SU-DHL-6 (cell line): Measurements from ENCODE around the gene LRRC73.
A peak's percentile ranks its signal among the peaks of the same experiment; 100 is the strongest.

Experiments
- H2AFZ ChIP-seq: fragments of 200-600 bp; sonication (generic); 2 replicates; pipeline ENCODE4 v1.6.1; 2014; ENCODE audit warnings: low read depth, mild to moderate bottlenecking, moderate library complexity, mixed read lengths, antibody characterized with exemption, low read length; ENCODE audit not compliant: severe bottlenecking
- H3F3A ChIP-seq: fragments of 200-600 bp; shearing (Covaris generic); 2 replicates; pipeline ENCODE4 v1.6.0; 2016; ENCODE audit warnings: antibody characterized with exemption, mild to moderate bottlenecking; ENCODE audit not compliant: insufficient read depth
- H3K27ac ChIP-seq: fragments of 200-600 bp; sonication (generic); 2 replicates; pipeline ENCODE4 v1.5.1; 2016; ENCODE audit warnings: low read depth, mild to moderate bottlenecking, low read length, moderate library complexity, mixed read lengths
- H3K27me3 ChIP-seq: fragments of 200-600 bp; sonication (generic), shearing (Covaris generic); 2 replicates; pipeline ENCODE4 v1.6.0; 2014; ENCODE audit warnings: mild to moderate bottlenecking, low read length
- H3K36me3 ChIP-seq: fragments of 200-600 bp; sonication (generic); 2 replicates; pipeline ENCODE4 v1.6.1; 2014; ENCODE audit warnings: mild to moderate bottlenecking, low read length, mixed read lengths
- H3K4me2 ChIP-seq: fragments of 300-600, 200-600 bp; shearing (Covaris generic), sonication (generic); 2 replicates; pipeline ENCODE4 v1.6.0; 2014; ENCODE audit warnings: low read length, low read depth, mild to moderate bottlenecking; ENCODE audit not compliant: poor library complexity, severe bottlenecking
- H3K4me3 ChIP-seq: fragments of 200-600 bp; sonication (generic); 2 replicates; pipeline ENCODE4 v1.5.1; 2014; ENCODE audit warnings: antibody characterized with exemption, low read length, mild to moderate bottlenecking, mixed read lengths; ENCODE audit not compliant: insufficient read depth, poor library complexity, severe bottlenecking
- H3K79me2 ChIP-seq: fragments of 200-600 bp; sonication (generic); 2 replicates; pipeline ENCODE4 v1.6.1; 2014; ENCODE audit warnings: mild to moderate bottlenecking, low read length, moderate library complexity; ENCODE audit not compliant: insufficient read depth
- H3K9ac ChIP-seq: fragments of 200-600 bp; sonication (generic); 2 replicates; pipeline ENCODE4 v1.7.0; 2014; ENCODE audit warnings: mild to moderate bottlenecking, low read length
- H3K9me2 ChIP-seq: fragments of 200-600 bp; sonication (generic); replicated peaks from 2 replicates; pipeline ENCODE4 v1.6.1; 2014; ENCODE audit warnings: low read length; ENCODE audit not compliant: insufficient read depth
- H3K9me3 ChIP-seq: fragments of 200-600 bp; sonication (generic); 2 replicates; pipeline ENCODE4 v1.6.1; 2014; ENCODE audit warnings: low read length, mixed read lengths; ENCODE audit not compliant: insufficient read depth
- H4K20me1 ChIP-seq: fragments of 200-600 bp; sonication (generic); 2 replicates; pipeline ENCODE4 v1.6.1; 2014; ENCODE audit warnings: low read depth, mild to moderate bottlenecking, antibody characterized with exemption, low read length, moderate library complexity, mixed read lengths
- CTCF ChIP-seq: fragments of 200-600 bp; sonication (generic); IDR thresholded peaks from one replicate; pipeline ENCODE4 v1.5.1; 2017; ENCODE audit warnings: antibody characterized with exemption, mild to moderate bottlenecking, low read length, moderate library complexity; ENCODE audit not compliant: insufficient read depth, poor library complexity, severe bottlenecking
- EZH2phosphoT487 ChIP-seq: fragments of 200-600 bp; sonication (generic), shearing (Covaris generic); conservative IDR thresholded peaks from 2 replicates; pipeline ENCODE4 v1.6.1; 2018; ENCODE audit warnings: mild to moderate bottlenecking, antibody characterized with exemption, low read length, moderate library complexity, mixed read lengths

LRRC73 gene

GRCh38 chr6:43509142-43509983, 783 bp downstream of the LRRC73 start:
- peaks cover 7% of the 10 kb centered on the region for H3F3A ChIP-seq
- H3K9ac ChIP-seq: peak overlapping the region; percentile 39; the same call in 1 of the 2 replicates
- peak overlapping the region; percentile 59 for H3K4me3 ChIP-seq
- no peaks in the 10 kb centered on the region for H3K27me3 ChIP-seq
- no peak overlapping the region for H2AFZ ChIP-seq
- no peak overlapping the region for H3K27ac ChIP-seq
- H3K9me3 ChIP-seq: no peaks in the 10 kb centered on the region
- TF ChIP-seq EZH2phosphoT487 (no peak), CTCF (no peak)
- no peaks in the 10 kb centered on the region for H3K36me3 ChIP-seq
- peak overlapping the region; percentile 67 for H3K4me2 ChIP-seq
- H3K9me2 ChIP-seq: no peaks in the 10 kb centered on the region
- no peaks in the 10 kb centered on the region for H3K79me2 ChIP-seq
- H4K20me1 ChIP-seq: no peaks in the 10 kb centered on the region; the same call in 1 of the 2 replicates

- Histone ChIP-seq H3K79me2 (no peaks in the 10 kb centered on the region), H3K27me3 (no peaks in the 10 kb centered on the region), H3K9me3 (no peaks in the 10 kb centered on the region), H3F3A (peaks cover 7% of the 10 kb centered on the region), H3K27ac (no peak overlapping the region), H4K20me1 (no peaks in the 10 kb centered on the region; the same call in 1 of the 2 replicates), H3K4me3 (no peak overlapping the region), H3K4me2 (no peak overlapping the region), H3K36me3 (no peaks in the 10 kb centered on the region), H2AFZ (no peak overlapping the region), H3K9ac (no peak overlapping the region), H3K9me2 (no peaks in the 10 kb centered on the region)
- no peak for TF ChIP-seq EZH2phosphoT487
- no peak for TF ChIP-seq CTCF
These were observed 1.5 kb downstream of the LRRC73 start for GRCh38 chr6:43508481-43509141.

DNA sequence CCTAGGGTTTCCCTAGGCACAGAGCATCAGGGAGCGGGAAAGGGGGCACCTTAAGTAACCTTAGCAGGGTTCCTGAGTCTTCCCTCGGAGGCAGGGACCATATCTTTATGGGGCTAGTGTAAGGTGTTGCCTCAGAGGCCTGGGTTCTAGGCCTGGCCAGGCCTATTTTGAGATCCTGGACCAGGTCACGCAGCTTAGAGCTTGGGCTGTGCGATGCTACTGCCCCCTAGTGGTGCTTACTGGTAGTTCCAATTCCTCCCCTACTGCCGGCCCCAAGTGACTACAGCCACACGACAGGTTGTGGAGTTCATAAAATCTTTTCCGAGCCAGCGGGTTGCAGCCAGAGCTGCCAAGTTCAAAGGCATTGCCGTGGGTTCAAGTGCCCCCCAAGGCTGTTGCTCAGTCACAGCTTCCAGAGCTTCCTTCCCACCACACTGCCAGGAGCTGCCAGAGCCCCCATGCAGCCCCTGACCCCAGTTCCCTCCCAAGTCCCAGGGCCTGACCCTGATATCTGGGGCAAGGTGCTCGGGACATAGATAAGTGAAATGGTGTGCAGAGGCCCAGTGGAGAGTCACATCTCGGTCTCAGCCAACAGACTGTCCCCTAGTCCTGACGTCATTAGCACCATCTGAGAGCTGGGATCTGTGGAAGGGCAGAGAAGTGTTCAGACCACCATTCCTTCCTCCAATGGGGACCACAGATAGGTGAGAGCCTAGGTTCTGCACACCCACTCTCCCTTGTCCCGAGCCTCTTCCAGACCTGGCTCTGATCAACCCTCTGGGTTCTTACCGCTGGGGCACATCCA, 3.3 kb downstream of the LRRC73 start:
- H3K9ac ChIP-seq: no peak overlapping the region
- no peaks in the 10 kb centered on the region for H3K79me2 ChIP-seq
- no peak overlapping the region for H3K4me2 ChIP-seq
- no peaks in the 10 kb centered on the region; the same call in 1 of the 2 replicates for H4K20me1 ChIP-seq
- H3K27ac ChIP-seq: no peak overlapping the region
- H3F3A ChIP-seq: peaks cover 7% of the 10 kb centered on the region
- H2AFZ ChIP-seq: no peak overlapping the region
- H3K27me3 ChIP-seq: no peaks in the 10 kb centered on the region
- H3K9me3 ChIP-seq: no peaks in the 10 kb centered on the region
- no peak overlapping the region for H3K4me3 ChIP-seq
- H3K9me2 ChIP-seq: no peaks in the 10 kb centered on the region
- H3K36me3 ChIP-seq: no peaks in the 10 kb centered on the region
- TF ChIP-seq CTCF: peak; percentile 99
- no peak for TF ChIP-seq EZH2phosphoT487
